ENCODE measurements around the gene MPST. TPM values are rescaled to one million over a fixed set of nuclear protein-coding genes. Genes with fewer than 3 reads are reported as not detected.

The MPST gene
- 63.8 TPM for total RNA-seq
- long read RNA-seq, transcript MPST-206 (3 exons, 1,331 nt): minor isoform, 85 of 256 reads
- long read RNA-seq, transcript MPST-203 (3 exons, 1,345 nt): major isoform, 89 of 256 reads
- long read RNA-seq, partial matches to known transcripts: 58 of 256 reads
- long read RNA-seq, other reads (novel, unspliced or antisense): 19 of 256 reads

DNA sequence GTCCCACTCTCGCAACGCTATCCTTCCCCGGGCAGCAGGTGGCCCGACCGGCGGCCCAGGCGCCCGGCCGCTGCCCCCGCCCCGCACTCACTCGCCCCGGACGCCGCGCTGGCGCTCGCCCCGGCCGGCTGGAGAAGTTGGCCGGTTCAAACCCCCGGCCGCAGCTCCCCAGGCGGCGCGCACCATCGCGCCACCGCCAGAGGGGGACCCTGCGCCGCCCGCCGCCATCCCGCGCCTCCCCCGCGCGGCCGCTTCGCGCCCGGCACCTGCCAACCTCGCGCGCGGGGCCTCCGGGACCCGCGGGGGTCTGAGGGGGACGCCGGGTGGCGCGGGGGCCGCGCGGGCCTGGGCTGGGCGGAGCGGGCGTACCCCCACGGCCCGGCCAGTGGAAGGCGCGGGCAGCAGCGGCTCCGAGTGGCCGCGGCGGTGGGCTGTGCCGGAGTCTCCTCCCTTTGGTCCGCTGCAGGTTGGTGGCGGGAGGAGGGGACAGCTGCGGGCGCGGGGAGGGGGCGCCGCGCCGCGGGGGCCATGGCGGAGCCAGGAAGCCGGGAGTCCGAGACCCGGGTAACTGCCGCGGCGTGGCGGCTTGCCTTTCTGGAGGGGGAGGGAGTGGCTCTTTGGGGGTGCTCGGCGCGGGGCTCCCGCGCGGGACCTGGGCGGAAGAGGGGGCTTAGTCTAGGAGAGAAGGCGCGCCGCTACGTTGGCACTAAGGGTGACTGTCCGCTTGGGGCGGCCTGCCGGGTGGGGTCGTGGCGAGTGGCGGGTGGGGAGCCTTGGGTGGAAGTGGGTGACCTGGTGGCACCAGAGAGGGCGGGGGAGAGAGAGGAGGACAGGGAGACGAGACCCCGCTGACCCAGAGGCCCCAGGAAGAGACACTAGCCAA lies at the start of gene MPST, which contains the start of gene TST:
Gene MPST (plus strand): TSS at position 434 of the 883 bp plus-strand sequence. CDS start 95 bp downstream, at position 529.
Gene TST (minus strand): TSS at position 139 of the 883 bp plus-strand sequence. CDS start 715 bp downstream, outside the sequence.
- DNase-seq (ENCODE audit: low spot score): no peak

DNA sequence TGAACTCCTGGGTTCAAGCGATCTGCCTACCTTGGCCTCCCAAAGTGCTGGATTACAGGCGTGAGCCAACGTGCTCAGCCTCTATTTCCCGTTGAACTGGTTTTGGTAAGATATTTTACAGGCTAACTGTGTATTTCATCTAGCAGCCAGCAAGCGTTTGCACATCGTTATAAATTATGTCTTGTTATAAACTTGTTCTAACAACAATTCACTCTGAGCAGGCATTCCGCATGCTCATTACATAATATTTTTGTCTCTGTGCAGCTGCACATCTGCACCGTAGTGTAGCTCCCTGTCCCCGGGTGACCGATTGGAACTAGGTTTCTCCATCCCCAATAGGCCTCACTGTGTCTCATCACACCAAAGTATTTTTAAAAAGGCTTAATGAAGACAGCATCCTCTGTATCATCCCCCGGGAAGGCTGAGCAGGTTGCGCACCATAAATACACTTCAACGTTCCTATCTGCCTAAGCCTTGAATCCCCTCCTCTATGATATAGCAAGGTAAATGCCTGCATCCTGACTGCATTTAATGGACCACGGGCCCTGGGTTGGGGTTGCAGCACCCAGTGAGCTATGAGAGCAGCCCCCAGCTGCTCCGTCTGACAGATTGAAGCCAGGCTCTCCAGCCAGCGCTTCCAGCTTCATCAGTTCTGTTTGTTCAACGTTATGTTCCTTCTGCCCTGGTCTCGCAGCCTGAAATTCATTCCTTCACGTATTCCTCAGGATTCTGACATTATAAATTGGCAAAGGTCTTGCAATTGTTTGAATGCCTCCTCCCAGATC lies 48.0 kb upstream of the MPST start:
- DNase-seq (ENCODE audit: low spot score): peak; percentile 16

DNA sequence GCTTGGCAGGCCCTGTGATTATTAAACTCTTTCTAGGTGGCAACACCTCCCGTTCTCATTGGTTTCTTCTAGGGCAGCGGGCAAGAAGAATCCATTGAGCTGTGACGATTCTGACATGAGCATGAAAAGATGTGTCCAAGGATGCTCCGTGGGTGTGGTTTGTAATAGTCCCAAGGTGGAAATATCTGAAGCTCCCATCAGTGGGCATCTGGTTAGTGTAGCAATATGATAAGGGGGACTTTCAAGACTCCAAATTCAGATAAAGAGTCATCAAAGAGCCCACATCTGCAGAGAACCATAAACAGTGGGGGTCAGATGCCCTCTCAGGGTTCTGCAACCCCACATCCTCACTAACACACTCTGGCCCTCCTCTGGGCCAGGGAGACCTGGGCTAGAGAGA lies 42.9 kb upstream of the MPST start:
- peak; percentile 5 for DNase-seq (ENCODE audit: low spot score)

DNA sequence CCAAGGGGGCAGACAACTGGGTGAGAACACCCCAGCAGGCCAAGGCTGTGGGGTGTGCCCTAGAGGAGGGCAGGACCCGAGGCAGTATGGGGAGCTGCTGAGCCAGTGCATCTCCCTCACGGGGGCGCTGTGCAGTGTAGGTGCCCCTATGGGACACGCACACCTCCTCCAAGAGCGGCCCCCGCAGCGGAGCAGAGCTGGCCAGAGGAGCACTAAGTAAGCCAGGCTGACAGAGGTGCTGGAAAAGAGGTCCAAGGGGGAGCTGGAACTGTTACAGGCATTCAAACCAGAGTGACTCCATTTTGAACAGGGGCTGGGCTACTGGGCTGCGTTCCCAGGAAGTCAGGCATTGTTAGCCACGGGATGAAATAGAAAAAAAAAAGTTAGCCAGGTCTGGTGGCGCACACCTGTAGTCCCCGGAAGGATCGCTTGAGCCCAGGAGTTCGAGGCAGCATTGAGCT lies 42.1 kb upstream of the MPST start:
- DNase-seq (ENCODE audit: low spot score): peak; percentile 90

DNA sequence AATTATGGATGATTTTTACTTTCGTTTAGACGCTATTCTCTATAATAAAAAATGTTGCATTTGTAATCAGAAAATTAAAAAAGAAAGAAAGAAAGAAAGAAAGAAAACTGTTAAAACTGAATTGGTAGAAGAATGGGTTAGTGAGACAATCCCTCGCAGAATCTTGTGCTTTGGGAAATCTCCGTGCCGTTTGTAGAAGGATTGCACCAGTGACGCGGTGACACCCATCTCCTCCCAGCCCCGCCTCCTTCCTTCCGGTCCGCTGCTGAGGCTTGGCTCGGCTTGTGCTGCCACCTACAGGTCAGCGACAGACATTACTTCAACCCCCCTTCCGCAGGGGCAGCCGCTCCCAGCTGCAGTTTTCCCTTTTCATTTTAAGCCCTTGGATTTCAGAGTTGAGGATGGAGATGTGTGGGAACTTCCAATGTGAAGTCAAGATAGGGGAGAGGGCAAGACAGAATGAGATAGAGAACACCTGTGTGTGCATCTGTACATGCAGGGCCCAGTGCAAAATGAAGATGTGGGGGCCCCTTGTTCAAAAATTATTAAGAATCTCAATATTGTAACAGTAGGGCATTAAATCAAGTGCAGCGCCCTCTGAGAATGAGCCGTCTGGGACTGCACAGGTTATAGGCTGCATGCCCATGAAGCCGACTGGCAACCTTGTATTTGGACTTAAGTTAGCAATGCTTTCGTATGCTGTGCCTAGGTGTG lies 41.4 kb upstream of the MPST start:
- peak; percentile 96 for DNase-seq (ENCODE audit: low spot score)

DNA sequence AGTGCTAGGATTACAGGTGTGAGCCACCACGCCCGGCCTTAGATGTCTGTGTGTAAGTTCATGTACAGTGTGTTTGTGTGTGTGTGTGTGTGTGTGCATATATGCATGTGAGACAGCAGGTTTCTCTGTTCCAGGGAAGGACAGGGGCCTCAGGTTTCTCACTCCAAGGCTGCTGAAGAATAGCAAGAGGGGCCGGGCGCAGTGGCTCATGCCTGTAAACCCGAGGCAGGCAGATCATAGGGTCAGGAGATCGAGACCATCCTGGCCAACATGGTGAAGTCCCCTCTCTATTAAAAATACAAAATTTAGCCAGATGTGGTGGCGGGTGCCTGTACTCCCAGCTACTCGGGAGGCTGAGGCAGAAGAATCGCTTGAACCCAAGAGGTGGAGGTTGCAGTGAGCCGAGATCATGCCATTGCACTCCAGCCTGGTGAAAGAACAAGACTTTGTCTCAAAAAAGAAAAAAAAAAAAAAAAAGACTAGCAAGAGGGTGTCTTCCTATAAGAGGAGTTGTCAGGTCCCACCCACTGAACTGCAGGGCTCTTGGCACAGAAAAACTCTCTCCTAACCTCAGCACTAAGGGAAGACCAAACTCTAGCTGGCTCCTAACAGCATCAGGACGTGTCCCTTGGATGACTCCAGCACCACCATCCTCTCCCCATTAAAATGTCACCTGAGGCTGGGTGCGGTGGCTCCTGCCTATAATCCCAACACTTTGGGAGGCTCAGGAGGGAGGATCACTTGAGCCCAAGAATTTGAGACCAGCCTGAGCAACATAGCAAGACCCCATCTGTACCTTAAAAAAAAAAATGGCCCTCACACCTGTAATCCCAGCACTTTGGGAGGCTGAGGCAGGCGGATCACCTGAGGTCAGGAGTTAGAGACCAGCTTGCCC lies 40.3 kb upstream of the MPST start:
- DNase-seq (ENCODE audit: low spot score): peak; percentile 57

DNA sequence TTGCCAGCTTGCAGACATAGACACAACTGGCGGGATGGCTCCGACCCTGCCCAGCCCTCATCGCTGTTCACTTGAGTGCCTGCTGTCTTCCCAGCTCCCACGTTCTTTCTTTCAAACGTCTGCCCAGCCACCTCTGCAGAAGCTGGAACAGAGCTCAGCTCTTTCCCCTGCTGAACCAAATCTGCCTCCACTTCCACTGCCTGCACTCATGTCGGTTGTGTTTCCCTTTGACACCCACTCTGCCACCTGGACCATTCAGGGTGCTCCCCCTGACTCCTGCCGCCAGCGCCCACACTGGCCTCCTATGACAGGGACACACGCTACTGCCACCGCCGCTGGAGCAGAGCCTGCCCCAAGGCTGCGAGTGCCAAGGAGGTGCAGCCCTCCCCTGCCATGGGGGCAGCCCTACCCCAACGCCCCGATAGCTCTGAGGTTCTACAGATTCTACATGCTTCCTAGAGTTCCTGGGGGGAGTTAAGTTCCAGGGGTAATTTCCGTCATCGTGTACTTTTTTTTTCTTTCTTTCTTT lies 38.2 kb upstream of the MPST start:
- DNase-seq (ENCODE audit: low spot score): no peak

DNA sequence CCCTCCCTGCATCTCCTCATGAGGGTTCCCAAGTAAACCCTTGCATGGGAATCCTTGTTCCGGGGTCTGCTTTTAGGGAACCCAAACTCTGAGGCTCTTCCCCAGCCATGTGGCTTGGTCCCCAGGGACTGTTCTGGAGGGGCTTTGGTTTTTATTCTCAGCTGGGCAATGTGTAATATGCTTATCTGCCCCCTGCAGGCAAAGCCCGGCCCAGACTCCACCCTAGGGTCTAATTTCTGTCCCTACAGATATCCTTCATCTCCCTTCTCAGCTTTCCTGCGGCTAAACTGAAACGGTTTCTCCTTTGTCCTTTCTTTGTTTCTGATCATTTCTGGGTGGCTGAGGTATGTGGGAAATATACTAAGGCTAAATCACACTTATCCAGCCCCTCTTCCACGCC lies 37.4 kb upstream of the MPST start:
- no peak for DNase-seq (ENCODE audit: low spot score)

DNA sequence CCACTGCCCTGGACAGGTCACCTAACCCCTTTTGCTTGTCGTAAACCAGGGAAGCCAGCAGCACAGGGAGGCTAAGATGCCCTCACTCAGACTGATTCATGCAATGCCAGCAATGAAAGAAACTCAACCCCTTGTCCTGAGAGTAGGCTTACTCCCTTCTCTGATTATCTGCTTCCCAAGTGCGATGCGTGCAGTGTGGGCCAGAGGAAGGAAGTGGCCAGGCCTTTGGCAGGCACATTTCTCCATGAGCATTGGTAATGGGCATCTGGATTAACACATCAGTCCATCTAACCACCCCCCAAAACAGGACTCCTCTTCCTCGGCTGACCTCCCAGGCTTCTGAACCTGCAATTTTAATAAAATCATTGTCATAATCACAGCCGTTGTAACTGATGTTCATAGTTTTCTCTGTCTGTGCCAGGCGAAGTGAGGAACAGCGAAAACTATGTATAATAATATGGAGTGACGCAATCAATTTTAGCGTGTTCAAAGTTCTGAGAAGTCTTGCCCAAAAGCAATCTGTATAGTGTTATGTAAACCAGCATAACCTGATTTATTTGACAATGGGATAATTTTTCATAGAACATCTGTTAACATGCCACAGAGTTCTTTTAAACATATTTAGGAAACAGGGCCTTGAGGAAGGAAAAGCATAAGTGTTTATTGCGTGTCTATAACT lies 34.2 kb upstream of the MPST start:
- DNase-seq (ENCODE audit: low spot score): peak; percentile 26

DNA sequence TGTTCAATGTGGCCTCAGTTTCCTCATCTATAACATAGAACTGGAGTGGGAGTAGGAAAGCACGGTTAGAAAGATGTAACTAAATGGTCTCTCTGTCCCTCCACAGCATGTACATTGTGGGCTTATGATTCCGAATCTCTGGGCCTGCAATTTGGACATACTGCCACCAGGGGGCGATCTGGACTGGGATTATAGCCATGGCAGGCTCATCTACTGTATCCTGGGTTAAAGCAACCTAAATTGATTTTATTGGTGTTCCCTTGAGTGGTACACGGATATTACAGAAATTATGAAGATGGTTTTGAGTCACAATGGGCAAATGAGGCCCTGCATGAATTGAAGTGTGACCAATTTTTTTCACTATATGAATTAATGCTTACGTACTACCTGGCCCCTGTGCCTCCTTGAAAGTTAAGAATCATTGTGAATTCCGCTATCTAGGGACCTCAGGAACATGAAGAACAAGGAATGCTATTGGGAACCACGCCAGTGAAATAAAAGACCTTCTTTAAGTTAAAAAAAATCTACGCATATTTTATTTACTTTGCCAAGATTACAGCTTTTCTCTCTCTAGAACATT lies 33.2 kb upstream of the MPST start:
- DNase-seq (ENCODE audit: low spot score): peak; percentile 30

DNA sequence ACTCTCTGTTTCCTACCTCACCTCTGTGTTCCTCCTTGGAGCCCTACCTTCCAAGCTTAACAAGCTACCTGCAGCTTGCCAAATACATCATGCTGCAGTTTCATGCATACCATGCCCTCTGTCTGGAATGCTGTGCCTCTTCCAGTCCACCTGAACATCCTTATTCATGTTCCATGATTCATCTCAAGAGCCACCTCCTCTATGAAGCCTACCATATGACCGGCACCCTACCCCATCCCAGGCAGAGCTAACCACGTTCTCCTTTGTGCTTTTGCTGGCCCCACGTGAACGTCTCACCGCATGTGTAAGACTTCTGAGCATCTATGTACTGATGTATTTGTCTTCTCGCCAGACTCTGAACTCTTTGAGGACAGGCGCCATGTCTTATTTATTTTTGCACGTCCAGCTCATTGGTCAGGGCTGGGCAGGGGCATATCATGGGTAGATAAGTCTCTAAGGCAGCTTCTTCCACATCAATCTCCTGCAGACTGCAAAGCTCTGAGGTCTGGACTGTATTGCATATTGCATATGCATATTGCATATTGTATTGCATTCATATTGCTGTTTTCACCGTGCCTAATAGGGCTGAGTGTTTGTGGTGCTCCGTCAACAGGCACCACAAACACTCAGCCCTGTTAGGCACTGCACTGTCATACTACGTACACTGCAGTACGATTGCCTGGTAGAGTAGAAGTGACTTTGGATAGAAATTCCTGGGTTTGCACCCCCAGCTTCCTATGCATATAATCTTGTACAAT lies 31.3 kb upstream of the MPST start:
- DNase-seq (ENCODE audit: low spot score): peak; percentile 82

DNA sequence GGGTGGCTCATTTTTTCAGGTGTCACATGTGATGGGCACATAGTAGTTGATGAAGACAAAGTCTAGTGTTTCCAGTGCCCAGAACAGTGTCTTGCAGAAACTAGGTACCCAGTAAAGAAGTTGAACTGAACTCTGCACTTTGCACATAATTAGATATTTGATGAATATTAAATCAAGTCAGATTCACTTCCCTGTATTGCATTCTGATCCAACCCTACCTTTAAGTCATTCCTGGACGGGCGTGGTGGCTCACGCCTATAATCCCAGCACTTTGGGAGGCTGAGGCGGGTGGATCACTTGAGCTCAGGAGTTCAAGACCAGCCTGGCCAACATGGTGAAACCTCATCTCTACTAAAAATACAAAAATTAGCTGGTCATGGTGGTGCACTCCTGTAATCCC lies 30.5 kb upstream of the MPST start:
- peak; percentile 53 for DNase-seq (ENCODE audit: low spot score)

DNA sequence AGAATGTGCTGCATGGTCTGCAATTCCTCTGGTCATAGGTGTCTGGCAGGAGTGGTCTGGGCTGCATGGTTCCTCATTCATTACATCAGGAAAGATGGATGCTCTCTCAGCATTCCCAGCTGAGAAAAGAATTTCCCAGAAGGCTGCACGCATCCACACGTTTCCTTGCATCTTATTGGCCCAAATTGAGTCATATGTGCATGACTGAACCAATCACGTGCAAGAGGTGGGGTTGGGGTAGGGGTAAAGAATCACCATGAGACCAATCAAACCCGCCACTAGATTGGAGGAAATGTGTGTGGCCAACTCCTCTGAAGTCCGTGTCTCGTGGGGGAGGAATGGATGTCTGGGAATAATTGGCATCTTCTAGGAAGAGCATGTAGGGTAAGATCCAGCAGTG lies 29.1 kb upstream of the MPST start:
- peak; percentile 39 for DNase-seq (ENCODE audit: low spot score)

DNA sequence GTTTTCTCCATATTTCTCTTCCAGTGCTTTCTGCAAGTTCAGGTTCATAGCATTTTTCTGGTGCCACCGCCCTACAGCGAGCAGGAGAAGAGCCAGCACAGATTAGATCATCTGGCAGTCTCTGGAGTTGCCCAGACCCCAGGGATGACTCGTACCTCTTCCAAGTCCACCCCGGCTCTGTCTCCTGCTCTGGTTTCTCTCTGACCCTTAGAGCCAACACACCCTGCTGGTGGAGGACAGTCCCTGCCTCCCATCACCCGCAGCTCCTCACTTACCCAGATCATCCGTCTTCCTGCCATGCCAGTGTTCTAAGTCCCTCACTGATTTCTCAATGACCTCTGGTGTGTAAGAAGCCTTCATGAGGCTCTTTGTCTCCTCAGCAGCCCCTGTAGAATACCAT lies 28.3 kb upstream of the MPST start:
- DNase-seq (ENCODE audit: low spot score): peak; percentile 43

DNA sequence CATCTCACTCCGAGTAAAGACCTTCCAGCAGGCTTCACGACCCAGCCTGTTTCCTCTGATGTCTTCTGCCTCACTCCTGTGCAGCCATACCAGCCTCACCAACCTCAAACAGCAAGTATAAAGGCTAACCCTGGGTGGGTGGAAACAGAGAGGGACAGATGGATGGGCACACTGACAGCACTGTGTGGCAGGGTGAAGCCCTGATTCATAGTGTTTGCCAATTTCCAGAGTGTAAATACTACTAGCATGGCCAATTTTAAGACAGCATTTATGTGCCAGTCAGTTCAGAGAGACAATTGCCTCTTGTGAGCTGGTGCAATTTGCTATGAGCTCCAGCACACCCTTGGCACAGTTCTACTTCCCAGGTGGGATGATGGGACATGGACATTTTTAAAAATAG lies 21.8 kb upstream of the MPST start:
- no peak for DNase-seq (ENCODE audit: low spot score)

DNA sequence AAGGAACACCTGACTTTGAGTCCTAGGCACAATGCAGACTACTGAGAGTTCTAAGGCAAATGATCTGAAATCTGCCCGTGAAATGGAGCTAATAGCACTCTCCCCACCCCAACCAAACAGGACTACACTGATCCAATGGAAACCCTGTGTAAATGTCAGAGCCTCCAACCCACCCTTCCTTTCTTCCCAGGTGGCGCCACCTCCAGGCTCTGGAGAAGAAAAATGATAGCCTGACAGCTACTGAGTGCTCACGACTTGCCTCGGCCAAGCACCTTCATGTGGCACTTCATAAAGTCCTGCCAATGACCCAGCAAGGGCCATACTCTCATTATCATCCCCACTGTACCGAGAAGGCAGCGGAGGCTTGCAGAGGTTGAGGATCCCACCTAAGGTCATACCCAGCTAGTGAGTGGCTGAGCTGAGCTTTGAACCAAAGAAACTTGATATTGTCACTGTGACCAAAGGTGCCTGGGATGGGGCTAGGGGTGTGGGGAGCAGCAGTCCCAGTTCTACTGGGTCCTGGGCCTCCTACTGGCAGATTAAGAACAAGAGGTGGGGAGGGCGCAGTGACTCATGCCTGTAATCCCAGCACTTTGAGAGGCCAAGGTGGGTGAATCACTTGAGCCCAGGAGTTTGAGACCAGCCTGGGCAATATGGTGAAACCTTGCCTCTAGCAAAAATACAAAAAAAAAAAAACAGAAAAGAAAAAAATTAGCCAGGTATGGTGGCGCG lies 20.8 kb upstream of the MPST start:
- DNase-seq (ENCODE audit: low spot score): no peak

DNA sequence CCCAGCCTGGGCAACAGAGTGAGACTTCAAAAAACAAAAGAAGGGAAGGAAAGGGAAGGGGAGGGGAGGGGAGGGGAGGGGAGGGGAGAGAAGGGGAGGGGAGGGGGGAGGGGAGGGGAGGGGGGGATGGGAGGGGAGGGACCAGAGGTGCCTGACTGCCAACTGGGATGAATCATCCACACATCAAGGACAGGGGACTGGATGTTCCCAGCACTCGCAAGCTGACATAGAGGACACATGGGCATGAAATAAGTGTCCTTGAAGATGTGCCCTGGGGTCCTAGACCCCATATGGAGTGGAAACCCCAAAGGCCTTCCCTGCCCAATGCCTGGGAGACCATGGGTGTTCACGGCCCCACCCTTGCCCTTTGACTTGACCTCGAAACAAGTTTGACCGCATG lies 20.1 kb upstream of the MPST start:
- DNase-seq (ENCODE audit: low spot score): no peak

All from mesenteric fat pad (tissue), 1 donor.